GM12801 (cell line): Measurements from ENCODE around the gene MIER2.

ENCODE experiments used
- CTCF ChIP-seq: IDR thresholded peaks from one replicate; pipeline ENCODE4 v1.5.1; 2011; ENCODE audit warnings: control low read depth; ENCODE audit not compliant: insufficient read length; ENCODE audit errors: extremely low read depth

MIER2 gene

GRCh38 chr19:313988-314815, 30.4 kb downstream of the MIER2 start:
- no peak for TF ChIP-seq CTCF

GRCh38 chr19:313169-313987, 31.2 kb downstream of the MIER2 start:
- no peak for TF ChIP-seq CTCF

DNA sequence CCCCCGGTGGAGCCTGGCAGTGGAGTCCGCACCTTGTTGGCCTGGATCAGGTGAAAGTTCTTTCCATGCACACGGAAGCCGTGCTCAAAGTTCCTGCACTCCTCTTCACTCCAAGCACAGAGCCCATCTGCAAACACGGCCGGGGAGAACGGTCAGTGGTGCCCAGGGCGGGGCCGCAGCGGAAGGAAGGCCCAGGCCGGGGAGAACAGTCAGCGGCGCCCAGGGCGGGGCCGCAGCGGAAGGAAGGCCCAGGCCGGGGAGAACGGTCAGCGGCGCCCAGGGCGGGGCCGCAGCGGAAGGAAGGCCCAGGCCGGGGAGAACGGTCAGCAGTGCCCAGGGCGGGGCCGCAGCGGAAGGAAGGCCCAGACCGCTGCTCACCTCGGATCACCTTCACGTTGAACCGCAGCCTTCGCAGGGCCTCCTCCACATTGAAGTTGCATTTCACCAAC, 32.8 kb downstream of the MIER2 start:
- TF ChIP-seq CTCF = no peak

- no peak for TF ChIP-seq CTCF
Observed at GRCh38 chr19:310781-311496, 33.7 kb downstream of the MIER2 start.

DNA sequence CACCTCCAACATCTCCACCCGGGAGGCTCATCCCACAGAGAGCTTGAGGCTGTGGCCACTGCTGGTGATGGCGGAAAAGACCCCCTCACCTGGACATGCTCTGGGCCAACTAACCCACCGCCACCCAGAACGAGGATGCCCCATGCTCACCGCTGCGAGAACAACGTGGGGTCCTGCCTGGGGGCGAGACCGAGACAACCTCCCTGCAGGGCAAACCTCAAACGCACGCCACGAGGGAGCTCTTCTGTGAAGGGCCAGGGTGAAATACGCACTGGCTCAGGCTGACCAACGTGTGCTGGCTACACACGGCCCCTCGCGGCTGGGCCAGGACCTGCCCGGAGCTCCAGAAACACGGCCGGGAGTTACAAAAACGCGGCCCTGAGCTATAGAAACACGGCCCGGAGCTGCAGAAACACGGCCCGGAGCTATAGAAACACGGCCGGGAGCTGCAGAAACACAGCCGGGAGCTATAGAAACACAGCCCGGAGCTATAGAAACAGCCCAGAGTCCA, 34.4 kb downstream of the MIER2 start:
- TF ChIP-seq CTCF = no peak

- no peak for TF ChIP-seq CTCF
Observed at GRCh38 chr19:309206-309565, 35.4 kb downstream of the MIER2 start.
